HG03159 (cell line): ENCODE results near the gene FBXW11.
"Not testable (repeated sequence)": the region's sequence is repeated elsewhere in the genome, so short reads cannot be mapped to it uniquely, and the experiment has no call there.

Experiments used
- ATAC-seq: cut with Tn5 transposase; IDR thresholded peaks from one replicate; pipeline ENCODE4 v1.9.1; 2021; ENCODE audit warnings: mild to moderate bottlenecking, moderate library complexity; ENCODE audit not compliant: unreplicated experiment

FBXW11 gene

DNA sequence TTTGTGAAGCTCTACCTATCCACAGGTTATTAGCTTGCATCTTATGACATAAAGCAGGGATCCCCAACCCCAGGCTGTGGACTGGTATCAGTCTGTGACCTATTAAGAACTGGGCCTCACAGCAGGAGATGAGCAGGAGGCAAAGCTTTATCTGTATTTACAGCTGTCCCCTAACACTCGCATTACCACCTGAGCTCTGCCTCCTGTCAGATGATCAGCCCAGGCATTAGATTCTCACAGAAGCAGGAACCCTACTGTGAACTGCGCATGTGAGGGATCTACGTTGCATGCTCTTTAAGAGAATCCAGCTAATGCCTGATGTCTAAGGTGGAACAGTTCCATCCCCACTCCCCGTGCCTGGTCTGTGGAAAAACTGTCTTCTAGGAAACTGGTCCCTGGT lies 19.7 kb downstream of the FBXW11 start:
- no peak for ATAC-seq

- ATAC-seq, result no peak
Observed at GRCh38 chr5:171984748-171985419, 21.6 kb downstream of the FBXW11 start.

DNA sequence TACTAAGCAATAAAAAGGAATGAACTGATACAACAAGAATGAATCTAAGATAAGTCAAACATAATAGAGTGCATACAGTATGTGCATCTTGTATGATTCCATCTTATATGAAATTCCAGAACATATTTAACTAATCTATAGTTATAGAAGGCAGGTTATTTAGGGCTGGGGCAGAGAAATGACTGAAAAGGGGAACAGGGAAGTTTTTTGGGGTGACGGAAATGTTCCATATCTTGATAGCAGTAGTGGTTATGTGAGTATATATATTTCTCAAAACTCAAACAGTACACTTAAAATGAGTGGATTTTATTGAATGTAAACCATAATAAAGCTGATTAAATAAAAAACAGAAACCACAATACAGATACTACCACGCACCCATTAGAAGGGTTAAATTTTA lies 24.6 kb downstream of the FBXW11 start:
- no peak for ATAC-seq

DNA sequence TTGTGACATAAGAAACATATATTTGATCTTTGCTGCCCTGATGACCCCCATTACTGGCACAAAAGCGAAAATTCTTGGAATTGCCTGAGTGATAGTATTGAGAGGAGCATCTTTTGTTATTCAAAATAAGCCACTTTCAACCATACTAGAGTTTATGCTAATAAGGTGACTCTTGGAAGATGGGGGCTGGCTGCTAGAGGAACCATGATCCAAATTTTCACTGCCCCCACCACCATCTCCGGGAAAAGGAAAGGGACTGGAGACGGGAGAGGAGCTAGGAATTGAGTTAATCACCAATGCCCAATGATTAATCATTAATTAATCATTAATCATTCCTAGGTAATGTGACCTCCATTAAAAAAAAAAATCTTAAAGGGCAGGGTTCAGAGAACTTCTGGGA lies 25.6 kb downstream of the FBXW11 start:
- no peak for ATAC-seq

DNA sequence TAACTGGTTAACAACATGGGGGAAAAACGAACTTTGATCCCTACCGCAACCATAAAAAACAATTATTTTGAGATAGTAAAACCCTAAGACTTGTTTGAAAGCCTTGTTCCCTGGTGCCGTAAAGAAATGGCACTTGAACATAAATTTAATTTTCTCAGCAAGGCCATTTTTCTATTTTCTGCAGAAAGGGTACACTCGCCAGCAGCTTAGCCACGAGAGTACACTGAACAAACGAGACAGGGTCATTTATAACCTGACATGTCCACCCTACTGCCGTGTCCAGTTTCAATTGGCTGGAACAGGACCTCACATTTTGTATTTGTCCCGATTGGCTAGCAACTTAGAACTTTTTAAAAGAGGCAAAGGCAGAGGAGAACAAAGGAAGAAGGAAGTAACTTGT lies 26.8 kb downstream of the FBXW11 start:
- no peak for ATAC-seq

DNA sequence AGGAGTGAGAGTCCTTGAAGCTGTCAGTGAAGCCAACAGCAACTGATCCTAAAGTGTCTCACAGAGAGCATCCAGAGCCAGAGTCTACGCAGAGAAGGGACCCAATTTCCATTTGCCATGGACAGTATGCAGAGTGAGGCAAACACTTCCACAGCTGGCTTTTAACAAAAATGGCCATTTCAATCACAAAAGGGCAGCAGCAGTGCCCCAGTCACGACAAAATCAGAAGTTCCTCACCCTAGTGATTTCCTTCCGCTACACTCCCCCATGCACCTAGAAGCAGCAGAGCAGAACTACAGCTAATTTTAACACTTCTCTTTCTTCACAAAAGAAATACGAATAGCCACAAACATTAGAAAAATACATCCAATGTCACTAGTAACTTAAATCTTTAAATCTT lies 27.9 kb downstream of the FBXW11 start:
- ATAC-seq, result peak; percentile 53

- no peak for ATAC-seq
Observed at GRCh38 chr5:171978016-171978415, 28.4 kb downstream of the FBXW11 start.

DNA sequence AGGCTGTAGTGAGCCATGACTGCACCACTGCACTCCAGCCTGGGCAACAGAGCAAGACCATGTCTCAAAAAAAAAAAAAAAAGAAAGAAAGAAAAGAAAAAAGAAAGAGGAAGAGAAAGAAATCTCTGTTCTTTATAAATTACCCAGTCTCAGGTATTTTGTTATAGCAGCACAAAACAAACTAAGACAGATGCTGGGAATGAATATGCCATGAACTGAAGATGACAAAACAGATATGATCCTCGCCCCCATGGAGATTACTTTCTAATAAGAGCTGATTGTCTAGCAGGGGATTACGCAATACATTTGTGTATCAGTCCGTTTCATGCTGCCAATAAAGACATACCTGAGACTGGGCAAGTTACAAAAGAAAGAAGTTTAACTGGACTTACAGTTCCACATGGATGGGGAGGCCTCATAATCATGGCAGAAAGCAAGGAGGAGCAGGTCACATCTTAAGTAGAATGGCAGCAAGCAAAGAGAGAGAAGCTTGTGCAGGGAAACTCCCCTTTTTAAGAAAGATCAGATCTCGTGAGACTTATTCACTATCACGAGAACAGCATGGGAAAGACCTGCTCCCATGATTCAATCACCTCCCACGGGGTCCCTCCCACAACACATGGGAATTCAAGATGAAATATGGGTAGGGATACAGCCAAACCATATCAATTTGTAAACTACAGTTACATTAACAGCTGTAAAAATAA lies 29.0 kb downstream of the FBXW11 start:
- ATAC-seq, result not testable (repeated sequence)

DNA sequence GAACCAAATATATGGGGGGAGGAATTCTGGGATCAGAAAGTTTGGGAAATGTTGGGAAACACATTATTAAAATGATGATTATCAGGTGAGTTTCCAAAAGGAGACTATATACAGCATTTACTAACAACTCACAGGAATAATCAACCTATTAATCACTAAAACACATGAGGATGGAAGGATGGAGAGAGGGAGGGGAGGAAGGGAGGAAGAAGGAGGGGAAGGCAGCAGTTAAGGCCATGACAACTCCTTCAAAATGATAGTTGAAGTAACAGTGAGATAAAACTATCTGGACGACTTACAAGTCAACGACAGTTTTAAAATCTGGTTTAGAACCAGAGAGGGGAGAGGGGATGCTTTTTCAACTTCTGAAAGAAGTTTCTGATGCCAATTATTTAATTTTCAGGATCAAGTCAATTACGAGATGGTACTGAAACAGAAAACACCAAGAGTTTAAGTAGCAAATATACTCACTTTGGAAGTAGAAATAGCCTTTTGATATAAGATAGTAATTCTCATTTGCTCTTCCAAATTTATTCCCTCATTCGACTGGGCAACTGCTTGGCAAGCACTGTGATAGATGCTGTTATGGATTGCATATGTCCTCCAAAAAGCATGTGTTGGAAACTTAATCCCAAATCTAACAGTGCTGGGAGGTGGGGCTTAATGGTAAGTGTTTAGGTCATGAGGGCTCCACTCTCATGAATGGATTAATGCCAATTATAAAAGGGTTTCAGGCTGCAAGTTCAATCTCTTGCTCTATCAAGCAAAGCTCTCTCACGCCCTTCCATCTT lies 30.4 kb downstream of the FBXW11 start:
- no peak for ATAC-seq

GRCh38 chr5:171975262-171975876 lies 31.1 kb downstream of the FBXW11 start:
- ATAC-seq, result no peak

- no peak for ATAC-seq
Observed at GRCh38 chr5:171970826-171971225, 35.6 kb downstream of the FBXW11 start.

- no peak for ATAC-seq
Observed at GRCh38 chr5:171969288-171969880, 37.1 kb downstream of the FBXW11 start.

- no peak for ATAC-seq
Observed at GRCh38 chr5:171968531-171968930, 37.9 kb downstream of the FBXW11 start.

DNA sequence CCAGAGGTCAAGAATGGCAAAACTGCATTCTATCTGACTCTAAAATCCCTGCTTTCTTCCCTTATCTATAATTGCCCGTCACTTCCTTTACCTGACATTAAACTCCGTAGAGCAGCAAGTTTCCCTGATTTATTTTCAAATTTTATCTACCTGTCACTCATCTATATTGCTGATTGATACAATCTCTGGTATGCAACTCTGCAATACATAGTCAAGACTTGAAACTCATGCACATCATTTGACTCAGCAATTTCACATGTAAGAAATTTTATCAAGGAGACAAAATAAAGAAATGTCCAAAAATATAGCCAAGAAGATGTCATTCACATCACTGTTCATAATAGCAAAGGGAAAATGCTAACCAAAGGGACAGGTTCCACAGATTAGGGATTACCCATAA lies 39.5 kb downstream of the FBXW11 start:
- no peak for ATAC-seq

DNA sequence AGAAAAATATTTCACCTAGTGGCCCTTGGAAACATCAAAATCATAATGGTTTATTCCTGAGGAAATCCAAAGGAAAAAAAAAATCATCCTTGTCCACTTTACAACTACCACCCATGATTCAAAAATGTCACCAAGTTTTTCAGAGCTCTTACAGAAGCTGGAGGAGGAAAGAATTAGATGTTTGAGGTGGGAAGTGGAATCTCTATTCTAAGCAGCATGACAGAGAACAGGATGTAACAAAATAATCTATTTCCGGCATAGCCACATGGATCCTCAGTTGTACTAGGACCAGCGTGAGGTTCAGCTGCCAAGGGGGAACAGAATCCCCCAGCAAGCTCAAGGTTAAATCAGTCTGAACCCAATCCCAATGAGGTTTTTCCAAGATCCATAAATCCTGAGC lies 40.2 kb downstream of the FBXW11 start:
- no peak for ATAC-seq

GRCh38 chr5:171965745-171966144 lies 40.7 kb downstream of the FBXW11 start:
- no peak for ATAC-seq

DNA sequence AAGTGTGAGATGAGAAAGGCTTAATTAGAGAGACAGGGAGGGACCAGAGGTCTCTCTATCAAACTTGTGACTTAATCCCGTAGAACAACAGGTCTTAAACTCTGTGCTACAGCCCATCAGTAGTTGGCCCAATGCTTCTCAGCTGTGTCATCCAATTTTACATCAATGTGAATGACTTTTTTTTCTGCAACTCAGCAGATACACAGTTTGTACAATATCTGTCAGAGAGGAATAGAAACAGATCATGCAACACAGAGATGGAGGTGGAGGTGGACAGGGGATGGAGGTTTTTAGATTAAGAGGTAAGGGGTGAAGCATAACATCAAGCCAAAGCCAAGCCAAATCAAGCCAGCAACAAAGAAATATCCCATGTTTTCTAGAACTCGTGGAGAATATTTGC lies 43.0 kb downstream of the FBXW11 start:
- ATAC-seq, result no peak

DNA sequence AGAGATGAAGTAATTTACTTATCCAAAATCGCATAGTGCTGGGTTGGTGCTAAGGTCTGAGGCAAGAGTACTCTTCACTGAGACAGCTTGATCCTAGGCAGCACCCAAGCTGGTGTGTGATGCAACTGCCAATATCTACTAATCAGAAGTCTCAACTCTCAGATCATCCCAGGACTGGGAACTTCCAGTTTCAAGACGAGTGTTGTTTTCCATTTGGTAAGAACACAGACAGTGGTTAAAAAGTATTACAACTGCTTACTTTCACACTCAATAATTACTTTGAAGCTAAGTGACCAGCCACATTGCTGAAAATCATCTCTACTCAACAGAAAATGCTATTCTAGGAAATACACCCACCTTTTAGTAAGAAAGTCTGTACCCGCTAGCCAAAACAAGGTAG lies 45.3 kb downstream of the FBXW11 start:
- ATAC-seq, result peak; percentile 75

- ATAC-seq, result peak; percentile 37
Observed at GRCh38 chr5:171957591-171958251, 48.7 kb downstream of the FBXW11 start.

GRCh38 chr5:171956887-171957495 lies 49.4 kb downstream of the FBXW11 start:
- no peak for ATAC-seq
